ENCODE measurements around the gene SPRR2E. TPM values are rescaled to one million over a fixed set of nuclear protein-coding genes. Genes with fewer than 3 reads are reported as not detected.

Gene SPRR2E
- total RNA-seq, 1 experiment from 2014 or later = not detected

DNA sequence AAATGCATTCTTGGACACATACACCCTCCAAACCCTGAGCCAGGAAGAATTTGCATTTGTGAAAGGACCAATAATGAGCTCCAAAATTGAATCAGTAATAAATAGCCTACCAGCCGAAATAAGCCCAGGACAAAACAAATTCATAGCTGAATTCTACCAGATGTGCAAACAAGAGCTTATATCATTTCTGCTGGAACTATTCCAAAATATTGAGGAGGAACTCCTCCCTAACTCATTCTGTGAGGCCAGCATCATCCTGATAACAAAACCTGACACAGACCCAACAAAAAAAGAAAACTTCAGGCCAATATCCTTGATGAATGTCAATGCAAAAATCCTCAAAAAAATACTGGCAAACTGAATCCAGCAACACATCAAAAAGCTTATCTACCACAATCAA lies 6.7 kb downstream of the SPRR2E start:
- Mint-ChIP-seq H3K4me1 (ENCODE audit: low read depth, unreplicated experiment) (no peaks in the 10 kb centered on the region), H3K36me3 (ENCODE audit: insufficient read depth, unreplicated experiment) (no peaks in the 10 kb centered on the region), H3K4me3 (ENCODE audit: unreplicated experiment) (no peak overlapping the region), H3K27me3 (ENCODE audit: insufficient read depth, unreplicated experiment) (peaks cover 16% of the 10 kb centered on the region), H3K9me3 (ENCODE audit: unreplicated experiment) (no peaks in the 10 kb centered on the region), H3K27ac (ENCODE audit: unreplicated experiment) (no peak overlapping the region)
- no peak for DNase-seq
- intact Hi-C loops (cut with micrococcal nuclease; ENCODE audit: unreplicated experiment) = no loop called here
- ChIA-PET CTCF (interaction anchor here (0.7 kb wide), 1 partner anchor 105 kb away, joined by 3 read pairs; no protein-coding TSS in a partner anchor), POLR2A (no interaction called here)
- TF ChIP-seq, protein P1, sequence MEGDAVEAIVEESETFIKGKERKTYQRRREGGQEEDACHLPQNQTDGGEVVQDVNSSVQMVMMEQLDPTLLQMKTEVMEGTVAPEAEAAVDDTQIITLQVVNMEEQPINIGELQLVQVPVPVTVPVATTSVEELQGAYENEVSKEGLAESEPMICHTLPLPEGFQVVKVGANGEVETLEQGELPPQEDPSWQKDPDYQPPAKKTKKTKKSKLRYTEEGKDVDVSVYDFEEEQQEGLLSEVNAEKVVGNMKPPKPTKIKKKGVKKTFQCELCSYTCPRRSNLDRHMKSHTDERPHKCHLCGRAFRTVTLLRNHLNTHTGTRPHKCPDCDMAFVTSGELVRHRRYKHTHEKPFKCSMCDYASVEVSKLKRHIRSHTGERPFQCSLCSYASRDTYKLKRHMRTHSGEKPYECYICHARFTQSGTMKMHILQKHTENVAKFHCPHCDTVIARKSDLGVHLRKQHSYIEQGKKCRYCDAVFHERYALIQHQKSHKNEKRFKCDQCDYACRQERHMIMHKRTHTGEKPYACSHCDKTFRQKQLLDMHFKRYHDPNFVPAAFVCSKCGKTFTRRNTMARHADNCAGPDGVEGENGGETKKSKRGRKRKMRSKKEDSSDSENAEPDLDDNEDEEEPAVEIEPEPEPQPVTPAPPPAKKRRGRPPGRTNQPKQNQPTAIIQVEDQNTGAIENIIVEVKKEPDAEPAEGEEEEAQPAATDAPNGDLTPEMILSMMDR (IDR thresholded peaks at IDR 0.05; ENCODE audit: insufficient read depth in 1 of 2, low read depth in 1 of 2, low read length in 1 of 2, severe bottlenecking in 1 of 2, unreplicated experiment in 1 of 2) = no peak
- H3K4me1 ChIP-seq = no peaks in the 10 kb centered on the region
- H3K27me3 ChIP-seq (replicated peaks; ENCODE audit: control insufficient read depth, insufficient read depth, low read length) = peaks cover 3% of the 10 kb centered on the region; the same call in 1 of the 2 replicates
- no TSS peak for BruUV-seq (replicated peaks)
- no peaks in the 10 kb centered on the region for H3K36me3 ChIP-seq (ENCODE audit: control insufficient read depth, insufficient read depth, low read length)
- H3K4me3 ChIP-seq (ENCODE audit: low read depth, low read length) = no peak overlapping the region
- no peaks in the 10 kb centered on the region for H3K9me3 ChIP-seq

DNA sequence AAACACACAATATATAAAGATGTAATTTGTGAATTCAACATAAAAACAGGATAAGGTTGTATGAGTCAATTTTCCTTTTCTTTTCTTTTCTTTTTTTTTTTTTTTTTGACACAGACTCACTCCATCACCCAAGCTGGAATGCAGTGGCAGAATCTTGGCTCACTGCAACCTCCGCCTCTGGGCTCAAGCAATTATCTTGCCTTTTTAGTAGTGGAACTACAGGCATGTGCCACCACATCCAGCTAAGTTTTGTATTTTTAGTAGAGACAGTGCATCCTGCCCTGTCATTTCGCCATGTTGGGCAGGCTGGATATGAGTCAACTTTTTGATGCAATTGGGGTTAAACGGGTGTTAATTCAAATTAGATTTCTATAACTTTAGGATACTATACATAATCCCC lies 12.6 kb downstream of the SPRR2E start:
- Histone ChIP-seq H3K9me3 (no peaks in the 10 kb centered on the region), H3K4me1 (no peaks in the 10 kb centered on the region), H3K36me3 (ENCODE audit: control insufficient read depth, insufficient read depth, low read length) (no peaks in the 10 kb centered on the region), H3K4me3 (ENCODE audit: low read depth, low read length) (no peak overlapping the region), H3K27me3 (replicated peaks; ENCODE audit: control insufficient read depth, insufficient read depth, low read length) (peaks cover 3% of the 10 kb centered on the region; the same call in 1 of the 2 replicates)
- TF ChIP-seq, protein P1 (IDR thresholded peaks at IDR 0.05; ENCODE audit: insufficient read depth in 1 of 2, low read depth in 1 of 2, low read length in 1 of 2, severe bottlenecking in 1 of 2, unreplicated experiment in 1 of 2) = no peak
- Mint-ChIP-seq H3K4me3 (ENCODE audit: unreplicated experiment) (no peak overlapping the region), H3K27ac (ENCODE audit: unreplicated experiment) (no peak overlapping the region), H3K4me1 (ENCODE audit: low read depth, unreplicated experiment) (no peaks in the 10 kb centered on the region), H3K36me3 (ENCODE audit: insufficient read depth, unreplicated experiment) (no peaks in the 10 kb centered on the region), H3K27me3 (ENCODE audit: insufficient read depth, unreplicated experiment) (peaks cover 13% of the 10 kb centered on the region), H3K9me3 (ENCODE audit: unreplicated experiment) (no peaks in the 10 kb centered on the region)
- intact Hi-C loops (cut with micrococcal nuclease; ENCODE audit: unreplicated experiment) = no loop called here
- no TSS peak for BruUV-seq (replicated peaks)
- POLR2A ChIA-PET = no interaction called here
- DNase-seq = no peak
- CTCF ChIA-PET = no interaction called here

DNA sequence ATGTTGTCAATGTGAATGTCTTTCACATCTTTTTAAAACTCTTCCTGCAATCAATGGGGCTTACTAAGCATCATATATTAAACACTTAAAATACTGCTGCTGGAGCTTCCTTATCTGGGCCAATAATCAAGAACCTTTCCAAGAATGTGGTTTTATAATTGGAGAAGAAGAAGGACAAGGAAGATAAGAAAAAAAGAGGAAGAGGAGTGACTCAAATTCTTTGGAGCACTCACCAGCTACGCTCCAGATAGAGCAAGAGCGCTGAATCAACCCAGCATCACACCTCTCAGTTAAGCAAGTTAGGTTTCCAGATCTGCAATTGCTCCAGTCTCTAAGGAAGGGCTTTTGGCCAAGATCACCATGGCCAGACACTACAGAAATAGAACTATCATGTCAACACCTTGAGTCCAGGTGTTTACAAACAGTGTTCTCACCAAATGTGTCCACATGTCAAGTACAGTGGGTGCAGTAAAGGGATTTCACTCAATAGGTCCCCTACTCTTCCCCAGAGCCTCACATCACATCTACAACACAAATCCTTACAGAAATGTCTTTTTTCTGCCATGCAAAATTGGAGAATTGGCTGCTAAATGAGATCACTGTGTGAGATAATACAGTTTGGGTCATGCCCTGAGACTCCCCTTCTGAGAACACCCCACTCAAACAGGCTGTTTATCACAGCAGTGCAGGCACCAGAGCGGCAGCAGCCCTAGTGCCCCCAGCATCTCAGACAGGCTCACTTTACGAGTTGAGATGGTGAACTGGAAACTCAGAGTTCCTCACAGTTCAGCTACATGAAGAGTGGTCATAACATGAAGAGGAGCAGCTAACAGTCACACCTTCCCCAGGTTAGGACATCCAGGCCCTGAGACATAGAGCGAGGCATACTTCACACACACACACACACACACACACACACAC lies 21.3 kb downstream of the SPRR2E start:
- H3K27me3 ChIP-seq (replicated peaks; ENCODE audit: control insufficient read depth, insufficient read depth, low read length) = no peaks in the 10 kb centered on the region
- DNase-seq = no peak
- no peaks in the 10 kb centered on the region for H3K9me3 ChIP-seq
- H3K4me3 ChIP-seq (ENCODE audit: low read depth, low read length) = no peak overlapping the region
- no peaks in the 10 kb centered on the region for H3K36me3 ChIP-seq (ENCODE audit: control insufficient read depth, insufficient read depth, low read length)
- TF ChIP-seq, protein P1 (IDR thresholded peaks at IDR 0.05; ENCODE audit: insufficient read depth in 1 of 2, low read depth in 1 of 2, low read length in 1 of 2, severe bottlenecking in 1 of 2, unreplicated experiment in 1 of 2) = no peak
- ChIA-PET POLR2A (no interaction called here), CTCF (no interaction called here)
- no peaks in the 10 kb centered on the region for H3K4me1 ChIP-seq
- Mint-ChIP-seq H3K27ac (ENCODE audit: unreplicated experiment) (no peak overlapping the region), H3K9me3 (ENCODE audit: unreplicated experiment) (no peaks in the 10 kb centered on the region), H3K4me3 (ENCODE audit: unreplicated experiment) (no peak overlapping the region), H3K27me3 (ENCODE audit: insufficient read depth, unreplicated experiment) (peaks cover 5% of the 10 kb centered on the region), H3K36me3 (ENCODE audit: insufficient read depth, unreplicated experiment) (no peaks in the 10 kb centered on the region), H3K4me1 (ENCODE audit: low read depth, unreplicated experiment) (no peaks in the 10 kb centered on the region)
- BruUV-seq (replicated peaks) = no TSS peak
- intact Hi-C loops (cut with micrococcal nuclease; ENCODE audit: unreplicated experiment) = no loop called here

All from Caco-2 (cell line).